DOHH2 (cell line): ENCODE results near the gene KMT2B.

Source experiments
- CTCF ChIP-seq: fragments of 200-600 bp; sonication (generic); IDR thresholded peaks from one replicate; pipeline ENCODE4 v1.5.1; 2014; ENCODE audit warnings: antibody characterized with exemption, mild to moderate bottlenecking, low read depth, low read length; ENCODE audit not compliant: poor library complexity, severe bottlenecking
- EZH2phosphoT487 ChIP-seq: fragments of 200-600 bp; sonication (generic); IDR thresholded peaks from 2 replicates; pipeline ENCODE4 v1.6.1; 2017; ENCODE audit warnings: borderline replicate concordance, mild to moderate bottlenecking, antibody characterized with exemption, low read length, moderate library complexity, mixed read lengths

- TF ChIP-seq CTCF, result no peak
- no peak for TF ChIP-seq EZH2phosphoT487
Measured at GRCh38 chr19:35745328-35746086, 27.7 kb downstream of the KMT2B start, which contains the start of the genes PSENEN and U2AF1L4.
